22Rv1 (cell line): Measurements from ENCODE around the gene PKN1.

Experiments
- H3K27ac ChIP-seq: fragments of 450-650 bp; 2 replicates; pipeline ENCODE4 v1.5.1; 2017
- CTCF ChIP-seq: fragments of 450-650 bp; IDR thresholded peaks from 2 replicates; pipeline ENCODE4 v1.5.1; 2017; ENCODE audit warnings: mild to moderate bottlenecking
- ZFX ChIP-seq: fragments of 450-650 bp; IDR thresholded peaks from 2 replicates; pipeline ENCODE4 v1.6.1; 2017; ENCODE audit warnings: antibody characterized with exemption, borderline replicate concordance

Gene PKN1

DNA sequence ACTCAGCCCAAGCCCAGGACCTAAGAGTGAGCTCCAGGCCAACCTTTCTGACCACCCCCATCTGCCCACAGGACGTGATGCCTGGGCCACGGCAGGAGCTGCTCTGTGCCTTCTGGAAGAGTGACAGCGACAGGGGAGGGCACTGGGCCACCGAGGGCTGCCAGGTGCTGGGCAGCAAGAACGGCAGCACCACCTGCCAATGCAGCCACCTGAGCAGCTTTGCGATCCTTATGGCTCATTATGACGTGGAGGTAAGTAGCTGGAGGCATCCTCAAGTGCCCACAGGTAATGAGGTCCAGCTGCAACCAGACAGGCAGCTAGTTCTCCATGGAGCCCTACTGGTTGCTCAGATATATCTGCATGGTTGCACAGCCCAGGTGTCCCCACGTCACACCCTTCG lies 28.8 kb upstream of the PKN1 start:
- TF ChIP-seq CTCF (no peak), ZFX (no peak)
- H3K27ac ChIP-seq: no peak overlapping the region

- peak overlapping the region; percentile 63 for H3K27ac ChIP-seq
- no peak for TF ChIP-seq CTCF
- no peak for TF ChIP-seq ZFX
These were observed 27.7 kb upstream of the PKN1 start for GRCh38 chr19:14405380-14405757.

- TF ChIP-seq CTCF (peak; percentile 95), ZFX (no peak)
- peak overlapping the region; percentile 63 for H3K27ac ChIP-seq
These were observed 27.1 kb upstream of the PKN1 start for GRCh38 chr19:14405758-14406644.

DNA sequence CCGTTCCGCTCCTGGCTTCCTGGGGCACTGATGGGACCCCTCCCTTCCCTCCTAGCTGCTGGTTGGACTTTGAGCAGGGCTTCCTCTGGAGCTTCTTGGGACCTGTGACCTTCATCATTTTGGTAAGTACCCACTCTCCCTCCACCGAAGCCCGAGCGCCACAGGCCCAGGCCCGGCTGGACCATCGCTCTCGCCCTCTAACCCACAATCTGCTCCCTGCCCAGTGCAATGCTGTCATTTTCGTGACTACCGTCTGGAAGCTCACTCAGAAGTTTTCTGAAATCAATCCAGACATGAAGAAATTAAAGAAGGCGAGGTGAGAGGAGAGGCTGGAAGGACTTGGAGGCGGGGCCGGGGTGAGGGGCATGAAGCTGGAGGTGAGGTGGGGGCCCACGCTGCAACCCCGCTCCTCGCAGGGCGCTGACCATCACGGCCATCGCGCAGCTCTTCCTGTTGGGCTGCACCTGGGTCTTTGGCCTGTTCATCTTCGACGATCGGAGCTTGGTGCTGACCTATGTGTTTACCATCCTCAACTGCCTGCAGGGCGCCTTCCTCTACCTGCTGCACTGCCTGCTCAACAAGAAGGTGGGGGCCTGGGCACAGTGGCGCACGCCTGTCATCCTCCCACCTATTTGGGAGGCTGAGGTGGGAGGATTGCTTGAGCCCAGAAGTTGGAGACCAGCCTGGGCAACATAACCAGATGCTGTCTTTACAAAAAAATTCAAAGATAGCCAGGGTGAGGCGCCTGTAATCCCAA lies 26.3 kb upstream of the PKN1 start:
- H3K27ac ChIP-seq: peak overlapping the region; percentile 63
- TF ChIP-seq CTCF (no peak), ZFX (no peak)

DNA sequence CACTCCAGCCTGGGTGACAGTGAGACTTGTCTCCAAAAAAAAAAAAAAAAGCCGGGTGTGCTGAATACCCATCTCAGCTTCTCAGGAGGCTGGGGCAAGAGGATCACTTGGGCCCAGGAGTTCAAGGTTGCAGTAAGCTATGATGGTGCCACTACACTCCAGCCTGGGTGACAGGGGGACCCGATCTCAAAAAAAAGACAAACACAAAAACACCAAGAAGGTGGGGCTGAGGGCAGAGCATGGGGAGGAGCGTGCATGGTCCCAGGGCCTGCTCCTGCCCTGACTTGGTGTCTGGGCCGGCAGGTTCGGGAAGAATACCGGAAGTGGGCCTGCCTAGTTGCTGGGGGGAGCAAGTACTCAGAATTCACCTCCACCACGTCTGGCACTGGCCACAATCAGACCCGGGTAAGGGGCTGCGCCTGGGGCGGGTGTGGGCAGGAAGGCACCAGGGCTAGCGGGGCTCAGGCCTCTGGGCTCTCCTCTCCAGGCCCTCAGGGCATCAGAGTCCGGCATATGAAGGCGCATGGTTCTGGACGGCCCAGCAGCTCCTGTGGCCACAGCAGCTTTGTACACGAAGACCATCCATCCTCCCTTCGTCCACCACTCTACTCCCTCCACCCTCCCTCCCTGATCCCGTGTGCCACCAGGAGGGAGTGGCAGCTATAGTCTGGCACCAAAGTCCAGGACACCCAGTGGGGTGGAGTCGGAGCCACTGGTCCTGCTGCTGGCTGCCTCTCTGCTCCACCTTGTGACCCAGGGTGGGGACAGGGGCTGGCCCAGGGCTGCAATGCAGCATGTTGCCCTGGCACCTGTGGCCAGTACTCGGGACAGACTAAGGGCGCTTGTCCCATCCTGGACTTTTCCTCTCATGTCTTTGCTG lies 25.3 kb upstream of the PKN1 start:
- no peak for TF ChIP-seq ZFX
- TF ChIP-seq CTCF: no peak
- H3K27ac ChIP-seq: peak overlapping the region; percentile 63

DNA sequence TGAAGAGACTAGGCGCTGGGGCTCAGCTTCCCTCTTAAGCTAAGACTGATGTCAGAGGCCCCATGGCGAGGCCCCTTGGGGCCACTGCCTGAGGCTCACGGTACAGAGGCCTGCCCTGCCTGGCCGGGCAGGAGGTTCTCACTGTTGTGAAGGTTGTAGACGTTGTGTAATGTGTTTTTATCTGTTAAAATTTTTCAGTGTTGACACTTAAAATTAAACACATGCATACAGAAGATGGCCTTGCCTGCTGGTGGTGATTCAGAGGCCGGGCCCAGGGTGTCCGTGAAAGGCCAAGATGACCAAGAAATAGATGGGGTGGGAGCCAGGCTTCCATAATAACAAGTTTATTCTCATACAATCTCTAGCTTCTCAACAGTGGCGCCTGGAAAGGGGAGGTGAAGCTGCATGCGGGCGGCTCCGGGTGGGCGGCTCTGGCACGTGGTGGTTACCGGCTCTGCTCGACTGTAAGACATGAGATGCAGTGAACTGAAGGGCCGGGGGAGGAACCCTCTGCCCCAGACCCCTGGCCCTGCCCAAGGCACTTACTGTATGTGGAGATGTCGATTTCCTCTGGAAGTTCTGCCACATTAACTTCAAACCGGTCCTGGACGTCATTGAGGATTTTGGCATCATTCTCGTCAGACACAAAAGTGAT lies 24.5 kb upstream of the PKN1 start:
- peak overlapping the region; percentile 63; the same call in 1 of the 2 replicates for H3K27ac ChIP-seq

More for the DNA sequence above, 24.5 kb upstream of the PKN1 start:
- TF ChIP-seq CTCF (no peak), ZFX (no peak)
